Thoracic aorta (tissue), 2 donors: ENCODE measurements around the gene TES. TPM values are rescaled to one million over a fixed set of nuclear protein-coding genes. Genes with fewer than 3 reads are reported as not detected.

Experiments
- ATAC-seq: fragments of 150-250 bp; one replicate; pipeline ENCODE4 v1.8.0; 2017; ENCODE audit warnings: low read depth; ENCODE audit not compliant: insufficient number of reproducible peaks, low FRiP score
- DNase-seq: peaks from one replicate; pipeline ENCODE4 v3.0.0-alpha.2; 2020; ENCODE audit warnings: low spot score
- H3K27ac ChIP-seq, 2 donors: fragments of 200-600 bp; sonication (generic); 1 replicate in 1 of 2; 2 replicates in 1 of 2; pipeline ENCODE4 v1.5.1; 2016; ENCODE audit warnings: mild to moderate bottlenecking in 2 of 2, moderate library complexity in 2 of 2
- H3K27me3 ChIP-seq: fragments of 200-600 bp; sonication (generic); replicated peaks from 2 replicates; pipeline ENCODE4 v1.6.0; 2016; ENCODE audit warnings: mild to moderate bottlenecking; ENCODE audit not compliant: insufficient read depth
- H3K36me3 ChIP-seq: fragments of 200-600 bp; sonication (generic); one replicate; pipeline ENCODE4 v1.5.1; 2016
- H3K4me1 ChIP-seq, 2 donors: fragments of 200-600 bp; sonication (generic); 1 replicate in 1 of 2; 2 replicates in 1 of 2; pipeline versions ENCODE4 v1.5.1 to v1.6.0; 2016; ENCODE audit warnings: low read depth in 2 of 2, mild to moderate bottlenecking in 1 of 2; ENCODE audit not compliant: control insufficient read depth in 1 of 2
- H3K4me3 ChIP-seq: fragments of 200-600 bp; sonication (generic); 2 replicates; pipeline ENCODE4 v1.5.1; 2016; ENCODE audit warnings: mild to moderate bottlenecking
- H3K9me3 ChIP-seq: fragments of 200-600 bp; sonication (generic); 2 replicates; pipeline ENCODE4 v1.5.1; 2016
- total RNA-seq, 2 donors: library from RNA; depleted of rRNA; stranded (reverse); fragments of >200 nt; gene quantifications; one replicate each; pipeline versions ENCODE4 v1.1.0 to v1.2.3, GENCODE V29; 2016
- TF ChIP-seq, protein P1 (sequence below): fragments of 200-600 bp; sonication (generic); IDR thresholded peaks from one replicate; pipeline ENCODE4 v1.5.1; 2019; ENCODE audit warnings: antibody characterized with exemption

TES gene
- total RNA-seq, 2 donors from 2014 or later = 186 to 215 TPM

DNA sequence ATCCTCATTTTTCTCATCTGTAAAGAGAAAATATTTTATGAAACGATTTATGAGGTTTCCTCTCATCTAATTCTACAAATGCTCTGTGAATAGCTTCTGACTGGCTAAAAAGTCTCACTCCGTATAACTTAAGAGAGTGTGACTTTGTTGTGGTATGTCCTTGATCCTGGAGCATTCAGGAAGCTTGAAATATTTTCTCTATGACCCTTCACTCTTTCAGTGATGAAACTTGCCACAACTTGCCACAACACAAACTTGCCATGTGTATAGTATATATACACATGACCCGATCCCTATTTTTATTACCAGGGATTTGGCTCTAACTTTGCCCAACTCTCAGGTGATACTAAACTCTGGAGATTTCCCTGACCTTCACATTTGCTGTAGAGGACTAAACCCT lies 74.1 kb downstream of the TES start:
- Histone ChIP-seq H3K36me3 (no peaks in the 10 kb centered on the region), H3K27ac (no peak overlapping the region), H3K4me1 (peaks cover 5 to 9% of the 10 kb centered on the region in 2 donors), H3K4me3 (no peak overlapping the region), H3K9me3 (no peaks in the 10 kb centered on the region), H3K27me3 (no peaks in the 10 kb centered on the region)
- TF ChIP-seq, protein P1, sequence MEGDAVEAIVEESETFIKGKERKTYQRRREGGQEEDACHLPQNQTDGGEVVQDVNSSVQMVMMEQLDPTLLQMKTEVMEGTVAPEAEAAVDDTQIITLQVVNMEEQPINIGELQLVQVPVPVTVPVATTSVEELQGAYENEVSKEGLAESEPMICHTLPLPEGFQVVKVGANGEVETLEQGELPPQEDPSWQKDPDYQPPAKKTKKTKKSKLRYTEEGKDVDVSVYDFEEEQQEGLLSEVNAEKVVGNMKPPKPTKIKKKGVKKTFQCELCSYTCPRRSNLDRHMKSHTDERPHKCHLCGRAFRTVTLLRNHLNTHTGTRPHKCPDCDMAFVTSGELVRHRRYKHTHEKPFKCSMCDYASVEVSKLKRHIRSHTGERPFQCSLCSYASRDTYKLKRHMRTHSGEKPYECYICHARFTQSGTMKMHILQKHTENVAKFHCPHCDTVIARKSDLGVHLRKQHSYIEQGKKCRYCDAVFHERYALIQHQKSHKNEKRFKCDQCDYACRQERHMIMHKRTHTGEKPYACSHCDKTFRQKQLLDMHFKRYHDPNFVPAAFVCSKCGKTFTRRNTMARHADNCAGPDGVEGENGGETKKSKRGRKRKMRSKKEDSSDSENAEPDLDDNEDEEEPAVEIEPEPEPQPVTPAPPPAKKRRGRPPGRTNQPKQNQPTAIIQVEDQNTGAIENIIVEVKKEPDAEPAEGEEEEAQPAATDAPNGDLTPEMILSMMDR = no peak
- ATAC-seq = no peak
- no peak for DNase-seq

DNA sequence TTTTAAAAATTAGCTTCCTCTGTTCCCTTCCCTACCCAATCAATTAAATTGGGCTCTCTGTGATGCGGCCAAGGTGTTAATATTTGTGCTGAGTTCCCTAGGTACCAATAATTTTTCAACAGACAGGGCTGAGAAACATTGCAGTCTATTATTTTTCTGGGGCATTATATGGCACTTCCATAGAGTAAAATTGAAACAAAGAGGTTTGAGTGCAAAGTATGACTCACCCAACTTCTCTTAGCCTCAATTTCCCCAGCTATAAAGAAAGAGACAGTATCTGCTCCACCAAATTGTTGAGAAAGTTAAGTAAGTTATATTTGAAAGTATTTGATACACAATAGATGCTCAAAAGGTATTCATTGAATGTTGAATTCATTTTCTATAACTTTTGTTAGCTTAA lies 74.9 kb downstream of the TES start:
- TF ChIP-seq, protein P1 = no peak
- Histone ChIP-seq H3K36me3 (no peaks in the 10 kb centered on the region), H3K27ac (no peak overlapping the region), H3K27me3 (no peaks in the 10 kb centered on the region), H3K4me1 (peaks cover 5 to 9% of the 10 kb centered on the region in 2 donors), H3K9me3 (no peaks in the 10 kb centered on the region), H3K4me3 (no peak overlapping the region)
- DNase-seq = no peak
- ATAC-seq = no peak

DNA sequence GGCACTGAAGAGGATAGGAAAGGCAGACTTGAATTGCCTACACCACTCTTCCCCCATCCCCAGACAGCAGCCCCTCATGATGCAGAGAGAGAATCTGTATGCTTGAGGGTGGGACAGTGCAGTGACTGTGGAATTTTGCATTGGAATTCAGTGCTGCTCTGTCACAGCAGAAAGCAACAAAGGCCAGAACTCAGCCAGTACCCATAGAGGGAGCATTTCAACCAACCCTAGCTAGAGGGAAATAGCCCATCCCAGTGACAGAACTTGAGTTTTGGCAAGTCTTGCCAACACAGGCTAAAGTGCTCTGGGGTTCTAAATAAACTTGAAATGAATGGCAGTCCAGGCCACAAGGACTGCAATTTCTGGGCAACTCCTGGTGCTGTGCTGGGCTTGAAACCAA lies 80.4 kb downstream of the TES start:
- H3K27ac ChIP-seq = no peak overlapping the region
- ATAC-seq (no peak), DNase-seq (no peak)
- no peaks in the 10 kb centered on the region for H3K27me3 ChIP-seq
- no peaks in the 10 kb centered on the region for H3K9me3 ChIP-seq
- H3K4me1 ChIP-seq = peaks cover 0 to 5% of the 10 kb centered on the region in 2 donors
- TF ChIP-seq, protein P1 = no peak
- no peak overlapping the region for H3K4me3 ChIP-seq
- H3K36me3 ChIP-seq = no peaks in the 10 kb centered on the region

DNA sequence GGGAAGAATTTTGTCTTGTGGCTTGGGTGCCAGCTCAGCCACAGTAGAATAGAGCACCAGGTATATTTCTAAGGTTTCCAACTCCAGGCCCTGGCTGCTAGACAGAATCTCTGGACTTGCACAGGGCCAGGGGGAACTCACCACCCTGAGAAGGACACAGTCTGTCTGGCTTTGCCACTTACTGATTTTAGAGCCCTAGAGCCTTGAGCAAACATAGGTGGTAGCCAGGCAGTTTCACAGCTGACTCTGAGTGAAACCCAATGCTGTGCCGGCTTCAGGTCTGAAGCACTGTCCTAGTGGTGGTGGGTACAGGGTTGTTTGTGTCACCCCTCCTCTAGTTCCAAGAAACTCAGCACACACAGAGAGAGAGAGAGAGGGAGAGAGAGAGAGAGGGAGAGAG lies 81.6 kb downstream of the TES start:
- no peak for DNase-seq
- TF ChIP-seq, protein P1 = no peak
- H3K4me1 ChIP-seq = peaks cover 0 to 1% of the 10 kb centered on the region in 2 donors
- H3K36me3 ChIP-seq = no peaks in the 10 kb centered on the region
- no peaks in the 10 kb centered on the region for H3K27me3 ChIP-seq
- ATAC-seq = no peak
- no peak overlapping the region for H3K27ac ChIP-seq
- H3K9me3 ChIP-seq = no peaks in the 10 kb centered on the region
- no peak overlapping the region for H3K4me3 ChIP-seq

DNA sequence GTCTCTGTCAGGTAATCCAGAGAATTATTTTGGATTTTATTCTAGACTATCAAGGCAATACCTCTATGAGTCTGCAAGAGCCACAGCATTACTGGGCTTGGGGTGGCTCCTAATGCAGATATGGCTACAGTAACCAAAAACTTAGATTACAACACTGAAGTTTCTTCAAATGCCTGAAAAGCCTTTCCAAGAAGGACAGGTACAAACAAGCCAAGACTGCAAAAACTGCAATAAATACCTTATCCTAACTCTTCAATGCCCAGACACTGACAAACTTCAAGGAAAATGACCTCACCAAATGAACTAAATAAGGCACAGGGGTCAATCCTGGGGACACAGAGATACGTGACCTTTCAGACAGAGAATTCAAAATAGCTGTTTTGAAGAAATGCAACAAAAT lies 82.0 kb downstream of the TES start:
- H3K4me1 ChIP-seq = no peaks in the 10 kb centered on the region
- H3K27me3 ChIP-seq = no peaks in the 10 kb centered on the region
- DNase-seq = no peak
- no peak for ATAC-seq
- H3K36me3 ChIP-seq = no peaks in the 10 kb centered on the region
- no peak overlapping the region for H3K4me3 ChIP-seq
- H3K9me3 ChIP-seq = no peaks in the 10 kb centered on the region
- no peak overlapping the region for H3K27ac ChIP-seq
- TF ChIP-seq, protein P1 = no peak
